ENCODE measurements around the gene AGR3. TPM values are rescaled to one million over a fixed set of nuclear protein-coding genes. Genes with fewer than 3 reads are reported as not detected.

AGR3 gene
- total and polyA plus RNA-seq, 3 experiments from 2014 or later: not detected

- no peak overlapping the region for H3K27ac ChIP-seq (ENCODE audit: low read depth, low read length)
- H3K27me3 ChIP-seq (ENCODE audit: insufficient read depth, low read length, poor library complexity, severe bottlenecking): no peaks in the 10 kb centered on the region
- ChIA-PET CTCF (no interaction called here), POLR2A (no interaction called here)
- no peak for DNase-seq
- Mint-ChIP-seq H3K27ac (no peak overlapping the region), H3K4me3 (no peak overlapping the region), H3K4me1 (no peaks in the 10 kb centered on the region), H3K36me3 (no peaks in the 10 kb centered on the region), H3K27me3 (peaks cover 6 to 19% of the 10 kb centered on the region in 2 donors), H3K9me3 (peaks cover 0 to 3% (median 0%) of the 10 kb centered on the region in 5 donors)
- no peaks in the 10 kb centered on the region for H3K9me3 ChIP-seq (ENCODE audit: low read length)
- H3K4me1 ChIP-seq (ENCODE audit: insufficient read depth, low read length): no peaks in the 10 kb centered on the region
- H3K36me3 ChIP-seq (ENCODE audit: insufficient read depth, low read length): no peaks in the 10 kb centered on the region
- H3K4me3 ChIP-seq (ENCODE audit: low read length): no peak overlapping the region
Measured at GRCh38 chr7:16912540-16912939, 30.8 kb upstream of the AGR3 start.

DNA sequence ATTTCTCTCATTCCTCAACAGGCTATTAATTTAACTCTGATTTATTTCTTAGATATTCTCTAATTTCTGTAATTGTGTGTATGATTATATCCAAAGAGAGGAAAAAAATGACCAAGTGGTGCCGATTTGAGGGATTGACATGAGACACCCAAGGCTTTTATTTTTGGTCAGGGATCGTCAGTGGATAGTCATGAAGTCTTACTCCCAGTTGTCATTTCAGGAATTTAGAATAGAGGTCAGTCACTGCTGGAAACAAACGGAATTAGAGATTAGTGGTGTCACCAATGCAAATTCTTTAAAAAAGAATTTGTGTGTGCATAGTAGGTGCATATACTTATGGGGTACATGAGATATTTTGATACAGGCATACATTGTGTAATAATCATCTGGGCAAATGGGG, 26.8 kb upstream of the AGR3 start:
- Histone ChIP-seq H3K27me3 (ENCODE audit: insufficient read depth, low read length, poor library complexity, severe bottlenecking) (no peaks in the 10 kb centered on the region), H3K36me3 (ENCODE audit: insufficient read depth, low read length) (no peaks in the 10 kb centered on the region), H3K9me3 (ENCODE audit: low read length) (no peaks in the 10 kb centered on the region), H3K27ac (ENCODE audit: low read depth, low read length) (no peak overlapping the region), H3K4me1 (ENCODE audit: insufficient read depth, low read length) (no peaks in the 10 kb centered on the region), H3K4me3 (ENCODE audit: low read length) (no peak overlapping the region)
- no peak overlapping the region for H3K27ac Mint-ChIP-seq
- ChIA-PET POLR2A (no interaction called here), CTCF (no interaction called here)
- peaks cover 3 to 32% of the 10 kb centered on the region in 2 donors for H3K27me3 Mint-ChIP-seq
- H3K36me3 Mint-ChIP-seq: no peaks in the 10 kb centered on the region
- H3K4me1 Mint-ChIP-seq: no peaks in the 10 kb centered on the region
- no peak overlapping the region for H3K4me3 Mint-ChIP-seq
- peaks cover 0 to 2% (median 0%) of the 10 kb centered on the region in 5 donors for H3K9me3 Mint-ChIP-seq
- DNase-seq: no peak

DNA sequence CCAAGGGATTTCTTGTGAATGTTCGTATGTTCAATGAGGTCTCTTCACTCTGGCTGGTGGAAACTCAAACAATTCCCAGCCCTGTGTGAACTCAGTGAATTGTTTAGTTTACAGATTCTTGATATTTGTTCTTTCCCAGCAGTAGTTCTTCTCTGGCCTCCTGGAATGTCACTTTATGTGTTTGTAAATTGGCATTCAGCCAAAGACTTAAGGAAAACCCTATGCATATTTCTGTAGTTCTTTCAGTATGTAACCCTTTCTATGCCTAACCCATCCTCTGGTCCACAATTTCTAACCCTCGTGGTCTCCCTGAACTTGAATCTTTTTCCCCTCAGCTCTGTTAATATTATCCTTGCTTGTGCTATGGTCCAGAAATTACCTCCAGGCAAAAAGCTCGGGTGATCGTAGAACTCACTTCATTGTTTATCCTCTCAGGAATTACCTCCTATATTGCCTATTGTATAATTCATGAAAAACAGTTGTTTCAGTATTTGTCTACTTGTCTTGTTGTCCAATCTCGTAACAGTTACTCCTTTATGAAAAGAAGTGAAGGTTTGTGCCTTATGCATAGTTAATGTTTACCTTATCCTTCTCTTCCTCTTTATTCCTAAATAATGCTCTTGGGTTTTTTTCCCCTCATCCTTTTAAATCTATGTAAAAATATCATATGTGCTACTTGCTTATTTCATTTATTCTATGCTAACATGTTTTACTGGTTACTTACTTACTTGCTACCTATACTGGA, 23.7 kb upstream of the AGR3 start:
- Histone ChIP-seq H3K4me1 (ENCODE audit: insufficient read depth, low read length) (no peaks in the 10 kb centered on the region), H3K36me3 (ENCODE audit: insufficient read depth, low read length) (no peaks in the 10 kb centered on the region), H3K27ac (ENCODE audit: low read depth, low read length) (no peak overlapping the region), H3K9me3 (ENCODE audit: low read length) (no peaks in the 10 kb centered on the region), H3K4me3 (ENCODE audit: low read length) (no peak overlapping the region), H3K27me3 (ENCODE audit: insufficient read depth, low read length, poor library complexity, severe bottlenecking) (no peaks in the 10 kb centered on the region)
- H3K36me3 Mint-ChIP-seq: no peaks in the 10 kb centered on the region
- H3K27me3 Mint-ChIP-seq: peaks cover 3 to 32% of the 10 kb centered on the region in 2 donors
- no peak overlapping the region for H3K27ac Mint-ChIP-seq
- H3K9me3 Mint-ChIP-seq: peaks cover 0 to 4% (median 0%) of the 10 kb centered on the region in 5 donors
- DNase-seq: no peak
- ChIA-PET CTCF (interaction anchor here (1.3 kb wide), 1 partner anchor 12 kb away, joined by 5 read pairs; no protein-coding TSS in a partner anchor), POLR2A (no interaction called here)
- no peaks in the 10 kb centered on the region for H3K4me1 Mint-ChIP-seq
- H3K4me3 Mint-ChIP-seq: no peak overlapping the region

GRCh38 chr7:16904076-16904475, 22.3 kb upstream of the AGR3 start:
- Histone ChIP-seq H3K4me3 (ENCODE audit: low read length) (no peak overlapping the region), H3K27ac (ENCODE audit: low read depth, low read length) (no peak overlapping the region), H3K27me3 (ENCODE audit: insufficient read depth, low read length, poor library complexity, severe bottlenecking) (no peaks in the 10 kb centered on the region), H3K36me3 (ENCODE audit: insufficient read depth, low read length) (no peaks in the 10 kb centered on the region), H3K4me1 (ENCODE audit: insufficient read depth, low read length) (no peaks in the 10 kb centered on the region), H3K9me3 (ENCODE audit: low read length) (no peaks in the 10 kb centered on the region)
- H3K27ac Mint-ChIP-seq: no peak overlapping the region
- peaks cover 0 to 4% (median 0%) of the 10 kb centered on the region in 5 donors for H3K9me3 Mint-ChIP-seq
- no peak for DNase-seq
- no peaks in the 10 kb centered on the region for H3K4me1 Mint-ChIP-seq
- H3K4me3 Mint-ChIP-seq: no peak overlapping the region
- ChIA-PET POLR2A (no interaction called here), CTCF (no interaction called here)
- H3K27me3 Mint-ChIP-seq: peaks cover 3 to 29% of the 10 kb centered on the region in 2 donors
- H3K36me3 Mint-ChIP-seq: no peaks in the 10 kb centered on the region

DNA sequence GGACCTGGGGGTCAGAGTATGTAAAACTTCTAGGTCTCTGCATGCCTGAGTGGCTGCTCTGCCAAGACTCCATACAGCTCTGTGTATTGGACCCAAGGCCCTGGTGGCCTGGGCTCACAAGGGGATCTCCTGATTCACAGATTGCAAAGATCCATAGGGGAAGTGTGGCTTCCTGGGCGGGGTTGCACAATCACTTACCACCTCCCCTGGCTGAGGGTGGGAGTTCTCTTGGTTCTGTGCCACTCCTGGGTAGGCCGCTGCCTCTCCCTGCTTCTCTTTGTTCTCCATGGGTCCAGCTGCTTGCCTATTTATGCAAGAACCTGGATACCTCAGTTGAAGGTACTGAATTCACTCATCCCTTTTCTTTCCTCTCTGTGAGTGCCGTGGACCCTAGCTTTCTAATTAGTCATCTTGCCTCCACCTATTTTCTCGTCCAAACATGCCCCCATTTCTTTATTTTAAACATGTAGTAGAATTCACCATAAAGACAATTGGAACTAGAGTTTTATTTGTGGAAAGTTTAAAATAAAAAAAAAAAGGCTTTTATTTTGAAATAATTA, 18.5 kb upstream of the AGR3 start:
- H3K9me3 ChIP-seq (ENCODE audit: low read length): no peaks in the 10 kb centered on the region
- H3K36me3 ChIP-seq (ENCODE audit: insufficient read depth, low read length): no peaks in the 10 kb centered on the region
- DNase-seq: no peak
- ChIA-PET CTCF (interaction anchor here (0.9 to 1.1 kb wide), 2 partner anchors 9 to 20 kb away, joined by 3 read pairs; no protein-coding TSS in a partner anchor), POLR2A (no interaction called here)
- no peak overlapping the region for H3K4me3 Mint-ChIP-seq
- no peak overlapping the region for H3K27ac ChIP-seq (ENCODE audit: low read depth, low read length)
- H3K4me1 Mint-ChIP-seq: no peaks in the 10 kb centered on the region
- peaks cover 0 to 3% of the 10 kb centered on the region in 2 donors for H3K27me3 Mint-ChIP-seq
- H3K27ac Mint-ChIP-seq: no peak overlapping the region
- H3K36me3 Mint-ChIP-seq: no peaks in the 10 kb centered on the region
- H3K4me3 ChIP-seq (ENCODE audit: low read length): no peak overlapping the region
- peaks cover 0 to 3% (median 0%) of the 10 kb centered on the region in 5 donors for H3K9me3 Mint-ChIP-seq
- H3K4me1 ChIP-seq (ENCODE audit: insufficient read depth, low read length): no peaks in the 10 kb centered on the region
- no peaks in the 10 kb centered on the region for H3K27me3 ChIP-seq (ENCODE audit: insufficient read depth, low read length, poor library complexity, severe bottlenecking)

GRCh38 chr7:16891874-16892643, 10.3 kb upstream of the AGR3 start:
- H3K27ac Mint-ChIP-seq: no peak overlapping the region
- H3K4me1 ChIP-seq (ENCODE audit: insufficient read depth, low read length): no peaks in the 10 kb centered on the region
- peaks cover 8 to 26% (median 21%) of the 10 kb centered on the region in 3 donors for H3K4me1 Mint-ChIP-seq
- H3K4me3 ChIP-seq (ENCODE audit: low read length): no peak overlapping the region
- no peaks in the 10 kb centered on the region for H3K9me3 ChIP-seq (ENCODE audit: low read length)
- no peaks in the 10 kb centered on the region for H3K27me3 Mint-ChIP-seq
- CTCF ChIA-PET: interaction anchor here (1.4 kb wide), 1 partner anchor 26 kb away, joined by 7 read pairs; no protein-coding TSS in a partner anchor
- no peak overlapping the region for H3K27ac ChIP-seq (ENCODE audit: low read depth, low read length)
- H3K9me3 Mint-ChIP-seq: no peaks in the 10 kb centered on the region
- H3K36me3 ChIP-seq (ENCODE audit: insufficient read depth, low read length): no peaks in the 10 kb centered on the region
- H3K4me3 Mint-ChIP-seq: no peak overlapping the region
- POLR2A ChIA-PET: no interaction called here
- no peak for DNase-seq
- no peaks in the 10 kb centered on the region for H3K27me3 ChIP-seq (ENCODE audit: insufficient read depth, low read length, poor library complexity, severe bottlenecking)
- H3K36me3 Mint-ChIP-seq: no peaks in the 10 kb centered on the region

DNA sequence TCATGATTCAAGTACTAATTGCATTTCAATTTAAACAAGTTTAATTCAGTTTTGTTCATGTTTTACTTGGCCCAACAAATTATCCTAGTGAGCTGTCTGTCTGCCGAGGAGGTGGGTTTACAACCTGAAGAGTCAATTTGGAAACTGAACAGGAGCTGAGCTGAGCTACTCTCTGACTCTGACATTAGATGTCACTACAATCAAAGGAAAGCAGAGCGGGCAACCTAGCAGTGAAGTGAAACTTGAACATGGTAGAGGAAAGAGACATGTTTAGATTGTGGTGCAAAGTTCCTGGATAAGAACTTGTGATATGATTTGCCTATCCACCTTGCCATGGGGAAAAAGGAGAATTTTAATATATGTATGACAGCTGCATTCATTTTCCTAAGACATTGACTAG, 9.6 kb upstream of the AGR3 start:
- H3K4me3 ChIP-seq (ENCODE audit: low read length): no peak overlapping the region
- DNase-seq: peak in 2 of 5 donors; percentile 14 to 16
- H3K27ac Mint-ChIP-seq: no peak overlapping the region
- no peaks in the 10 kb centered on the region for H3K27me3 ChIP-seq (ENCODE audit: insufficient read depth, low read length, poor library complexity, severe bottlenecking)
- CTCF ChIA-PET: interaction anchor here (1.1 to 1.4 kb wide), 2 partner anchors 9 to 27 kb away, joined by 3 to 7 read pairs; no protein-coding TSS in a partner anchor
- no peak overlapping the region for H3K27ac ChIP-seq (ENCODE audit: low read depth, low read length)
- H3K4me1 ChIP-seq (ENCODE audit: insufficient read depth, low read length): no peaks in the 10 kb centered on the region
- no peaks in the 10 kb centered on the region for H3K36me3 ChIP-seq (ENCODE audit: insufficient read depth, low read length)
- no peaks in the 10 kb centered on the region for H3K36me3 Mint-ChIP-seq
- peaks cover 8 to 26% (median 21%) of the 10 kb centered on the region in 3 donors for H3K4me1 Mint-ChIP-seq
- no peak overlapping the region for H3K4me3 Mint-ChIP-seq
- H3K9me3 ChIP-seq (ENCODE audit: low read length): no peaks in the 10 kb centered on the region
- no peaks in the 10 kb centered on the region for H3K27me3 Mint-ChIP-seq
- no peaks in the 10 kb centered on the region for H3K9me3 Mint-ChIP-seq
- POLR2A ChIA-PET: no interaction called here

DNA sequence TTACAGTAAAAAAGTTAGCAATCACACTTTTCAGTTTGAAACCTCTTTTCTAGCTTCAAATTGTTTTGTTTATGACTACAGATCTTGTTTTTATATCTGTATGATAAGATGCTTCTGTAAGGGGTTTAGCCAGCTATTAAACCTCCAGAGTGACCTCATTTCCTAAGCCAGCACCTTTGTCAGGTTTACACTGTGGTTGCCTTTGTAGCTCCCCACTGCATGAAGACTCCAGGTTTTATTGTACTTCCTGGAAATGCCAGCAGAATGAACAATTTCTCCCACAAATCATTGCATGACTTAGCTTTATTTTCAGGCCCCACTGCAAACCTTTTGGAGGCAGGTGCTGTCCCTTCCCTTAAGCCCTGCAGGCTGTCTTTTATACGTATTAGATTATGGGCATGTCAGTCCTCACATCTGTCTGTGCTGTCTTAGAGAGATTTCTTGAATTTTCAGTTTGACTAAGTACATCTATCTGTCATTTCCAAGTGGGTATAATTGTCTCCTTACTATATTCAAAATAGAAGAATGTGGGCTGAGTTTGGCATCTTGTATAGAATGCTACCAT, 8.2 kb upstream of the AGR3 start:
- no peak overlapping the region for H3K4me3 Mint-ChIP-seq
- no peak overlapping the region for H3K27ac ChIP-seq (ENCODE audit: low read depth, low read length)
- H3K9me3 ChIP-seq (ENCODE audit: low read length): no peaks in the 10 kb centered on the region
- no peaks in the 10 kb centered on the region for H3K4me1 ChIP-seq (ENCODE audit: insufficient read depth, low read length)
- H3K4me3 ChIP-seq (ENCODE audit: low read length): no peak overlapping the region
- no peaks in the 10 kb centered on the region for H3K36me3 Mint-ChIP-seq
- peaks cover 8 to 26% (median 21%) of the 10 kb centered on the region in 3 donors for H3K4me1 Mint-ChIP-seq
- no peaks in the 10 kb centered on the region for H3K27me3 ChIP-seq (ENCODE audit: insufficient read depth, low read length, poor library complexity, severe bottlenecking)
- no peak for DNase-seq
- ChIA-PET POLR2A (no interaction called here), CTCF (no interaction called here)
- no peaks in the 10 kb centered on the region for H3K36me3 ChIP-seq (ENCODE audit: insufficient read depth, low read length)
- H3K27me3 Mint-ChIP-seq: no peaks in the 10 kb centered on the region
- H3K27ac Mint-ChIP-seq: peak overlapping the region in 2 of 8 donors; percentile 15 to 62
- no peaks in the 10 kb centered on the region for H3K9me3 Mint-ChIP-seq

Measured in CD8-positive, alpha-beta memory T cell (primary cell).